ENCODE data around the gene GORASP1.

The GORASP1 gene

DNA sequence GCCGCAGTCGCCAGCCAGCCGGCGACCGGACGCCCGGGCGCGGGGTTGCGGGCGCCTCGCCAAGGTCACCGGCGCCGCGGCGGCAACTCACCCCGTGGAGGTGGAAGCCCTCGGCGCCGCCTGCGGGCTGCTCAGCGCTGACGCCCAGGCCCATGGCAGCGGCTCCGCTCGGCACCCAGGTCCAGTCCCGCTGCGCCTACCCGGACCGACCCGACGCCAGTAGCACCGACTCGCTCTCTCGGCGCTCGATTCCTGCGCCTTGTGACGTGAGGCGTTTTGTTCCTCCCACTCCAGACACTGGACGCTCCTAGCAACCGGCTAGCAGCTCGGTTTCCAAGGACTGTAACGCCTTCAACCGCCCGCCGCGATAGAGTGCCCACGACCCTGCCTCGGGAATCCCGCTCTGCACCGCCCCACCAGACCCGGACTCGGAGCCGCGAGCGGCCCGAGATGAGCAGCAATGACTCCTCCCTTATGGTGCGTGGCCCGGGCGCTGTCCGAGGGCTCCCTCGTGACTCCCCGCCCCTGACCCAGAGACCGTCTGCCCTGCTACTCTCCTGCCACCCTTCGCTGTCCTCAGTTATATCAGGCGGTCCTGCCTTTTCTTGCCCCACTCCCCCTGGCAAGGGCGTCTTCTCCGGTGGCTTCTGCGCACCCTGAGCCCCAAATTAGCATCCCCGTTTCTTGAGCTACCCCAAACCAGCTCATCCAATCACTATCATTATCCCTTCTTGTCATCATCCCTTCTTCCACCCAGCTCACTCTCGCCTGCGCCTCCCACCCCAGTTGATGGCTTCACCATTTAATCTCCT is at the start of gene GORASP1, which contains the start of gene TTC21A:
Gene GORASP1 (minus strand): TSS at position 240 of the 812 bp plus-strand sequence. CDS start 86 bp downstream, at position 154.
Gene TTC21A (plus strand): TSS at position 293 of the 812 bp plus-strand sequence. CDS start 158 bp downstream, at position 451.
- peak; percentile 53 for DNase-seq (ENCODE audit: low read depth)

DNA sequence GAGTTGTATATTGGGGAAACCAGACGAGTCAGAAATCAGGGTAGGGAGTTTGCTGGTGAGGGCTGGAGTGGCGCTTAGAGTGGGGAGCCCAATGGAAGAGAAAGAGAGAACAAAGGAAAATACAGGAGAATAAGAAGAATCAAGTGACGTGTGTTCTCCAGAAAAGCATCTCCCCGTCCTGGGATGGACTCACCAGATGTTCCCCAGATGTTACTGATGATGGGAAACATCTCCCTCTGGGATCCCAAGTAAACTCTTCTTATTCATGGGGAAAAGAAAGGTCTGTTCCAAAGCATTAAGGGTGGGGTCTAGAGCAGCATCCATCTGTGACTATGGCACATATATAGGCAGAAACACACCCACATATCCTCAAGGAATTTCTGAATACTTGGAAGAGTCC is 49.0 kb upstream of the GORASP1 start:
- DNase-seq (ENCODE audit: low read depth) = no peak

GRCh38 chr3:39154280-39155021 is 47.0 kb upstream of the GORASP1 start:
- DNase-seq (ENCODE audit: low read depth) = no peak

DNA sequence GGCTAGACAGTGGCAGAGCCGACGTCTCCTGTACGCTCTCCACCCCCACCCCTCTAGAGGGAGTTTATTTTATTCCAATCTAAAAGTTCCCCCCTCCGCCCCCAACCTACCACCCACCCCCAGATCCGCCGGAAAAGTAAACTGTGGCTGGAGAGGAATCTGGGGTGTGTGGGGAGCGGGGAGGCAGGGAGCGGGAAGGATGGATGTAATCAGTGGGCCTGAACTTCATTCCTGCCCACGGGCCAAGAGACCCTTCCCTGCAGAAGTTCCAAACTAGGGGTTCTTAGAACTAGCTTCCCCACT is 46.5 kb upstream of the GORASP1 start:
- no peak for DNase-seq (ENCODE audit: low read depth)

- DNase-seq (ENCODE audit: low read depth) = peak; percentile 39
Observed at GRCh38 chr3:39150803-39151631, 43.6 kb upstream of the GORASP1 start.

- no peak for DNase-seq (ENCODE audit: low read depth)
Observed at GRCh38 chr3:39150148-39150802, 42.8 kb upstream of the GORASP1 start.

DNA sequence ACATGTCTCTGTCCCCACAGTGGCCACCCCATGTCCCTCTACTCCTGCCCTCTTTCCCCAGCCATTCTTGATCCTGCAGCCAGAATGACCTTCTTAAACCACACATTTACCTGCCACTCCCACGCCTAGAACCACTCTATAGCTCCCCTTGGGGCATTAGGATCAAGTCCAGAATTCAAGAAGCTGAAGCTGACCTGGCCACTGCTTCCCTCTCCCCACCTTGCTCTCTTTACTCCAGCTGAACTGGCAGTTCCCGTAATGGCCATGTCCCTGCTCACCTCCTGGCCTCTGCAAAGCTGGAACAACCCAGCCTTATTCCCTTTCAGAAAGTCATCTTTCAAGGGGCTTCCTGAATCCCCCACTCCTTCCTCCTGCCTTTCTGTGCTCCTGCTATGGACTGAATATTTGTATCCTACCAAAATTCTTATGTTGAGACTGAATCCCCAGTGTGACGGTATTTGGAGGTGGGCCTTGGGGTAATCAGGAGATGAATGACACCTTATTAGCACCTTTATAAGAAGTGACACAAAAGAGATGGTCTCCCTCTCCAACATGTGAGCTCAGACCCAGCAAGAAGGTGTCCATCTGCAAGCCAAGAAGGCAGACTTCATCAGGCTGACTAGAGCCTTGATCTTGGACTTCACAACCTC is 42.2 kb upstream of the GORASP1 start:
- no peak for DNase-seq (ENCODE audit: low read depth)

DNA sequence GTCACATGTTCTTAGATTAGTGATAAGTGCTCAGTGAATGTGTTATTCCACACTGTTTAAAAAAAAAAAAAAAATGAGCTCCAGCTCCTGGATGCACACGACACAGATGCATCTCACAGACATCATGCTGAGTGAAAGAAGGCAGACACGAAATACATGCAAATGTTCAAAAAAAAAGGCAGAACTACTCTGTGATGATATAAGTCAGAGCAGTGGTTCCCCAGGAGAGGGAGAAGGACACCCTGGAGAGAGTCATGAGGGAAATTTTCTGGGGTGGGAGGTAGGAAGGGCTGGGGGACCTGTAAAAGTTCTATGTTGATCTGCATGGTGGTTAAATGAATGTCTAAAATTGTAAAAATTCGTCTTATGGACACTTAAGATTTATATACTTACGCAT is 41.6 kb upstream of the GORASP1 start:
- DNase-seq (ENCODE audit: low read depth) = no peak

DNA sequence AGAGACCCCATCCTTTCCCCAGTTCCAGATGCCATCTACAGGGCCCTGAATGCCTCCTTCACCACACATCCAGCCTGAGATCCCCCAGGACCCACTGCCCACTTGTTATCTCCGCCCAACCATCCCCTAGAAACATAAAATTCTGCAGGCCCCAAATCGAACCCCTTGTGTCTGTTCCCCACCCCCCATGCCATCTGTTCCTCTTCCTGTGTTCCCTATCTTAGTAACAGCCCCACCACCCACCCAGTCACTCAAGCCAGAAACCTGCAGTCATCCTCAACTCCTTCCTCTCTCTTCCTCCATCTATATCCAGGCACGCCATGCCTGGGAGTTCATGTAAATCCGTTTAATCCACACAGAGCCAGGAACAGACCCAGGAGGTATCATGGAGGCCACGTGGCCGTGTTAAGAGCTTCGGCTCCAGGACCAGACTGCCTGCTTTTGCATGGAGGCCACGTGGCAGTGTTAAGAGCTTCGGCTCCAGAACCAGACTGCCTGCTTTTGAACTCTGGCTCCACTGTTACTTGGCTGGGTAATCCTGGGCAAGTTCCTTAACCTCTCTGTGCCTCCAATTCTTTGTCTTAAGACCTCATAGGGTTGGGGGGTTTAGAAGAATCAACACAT is 41.1 kb upstream of the GORASP1 start:
- no peak for DNase-seq (ENCODE audit: low read depth)

- no peak for DNase-seq (ENCODE audit: low read depth)
Observed at GRCh38 chr3:39147711-39148434, 40.4 kb upstream of the GORASP1 start.

GRCh38 chr3:39146611-39147591 is 39.5 kb upstream of the GORASP1 start:
- DNase-seq (ENCODE audit: low read depth) = peak; percentile 55

DNA sequence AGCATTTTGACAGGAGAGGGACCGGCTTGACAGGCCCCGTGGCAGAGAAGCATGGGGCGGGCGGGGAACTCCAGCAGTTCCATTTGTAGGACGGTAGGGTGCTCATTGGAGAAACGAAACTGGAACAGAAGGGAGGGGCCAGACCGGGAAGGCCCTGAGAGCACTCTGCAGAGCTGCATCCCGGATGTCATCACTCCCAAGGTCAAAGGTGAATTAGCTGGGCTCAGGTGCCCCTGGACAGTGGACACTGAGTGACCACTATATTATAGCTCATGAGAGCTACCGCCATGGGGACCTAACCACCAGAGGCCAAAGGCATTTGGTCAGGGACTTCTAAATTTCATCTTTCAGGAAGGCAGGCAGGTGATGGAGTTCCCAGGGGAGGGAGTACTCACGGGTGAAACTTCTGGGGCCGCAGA is 38.7 kb upstream of the GORASP1 start:
- no peak for DNase-seq (ENCODE audit: low read depth)

DNA sequence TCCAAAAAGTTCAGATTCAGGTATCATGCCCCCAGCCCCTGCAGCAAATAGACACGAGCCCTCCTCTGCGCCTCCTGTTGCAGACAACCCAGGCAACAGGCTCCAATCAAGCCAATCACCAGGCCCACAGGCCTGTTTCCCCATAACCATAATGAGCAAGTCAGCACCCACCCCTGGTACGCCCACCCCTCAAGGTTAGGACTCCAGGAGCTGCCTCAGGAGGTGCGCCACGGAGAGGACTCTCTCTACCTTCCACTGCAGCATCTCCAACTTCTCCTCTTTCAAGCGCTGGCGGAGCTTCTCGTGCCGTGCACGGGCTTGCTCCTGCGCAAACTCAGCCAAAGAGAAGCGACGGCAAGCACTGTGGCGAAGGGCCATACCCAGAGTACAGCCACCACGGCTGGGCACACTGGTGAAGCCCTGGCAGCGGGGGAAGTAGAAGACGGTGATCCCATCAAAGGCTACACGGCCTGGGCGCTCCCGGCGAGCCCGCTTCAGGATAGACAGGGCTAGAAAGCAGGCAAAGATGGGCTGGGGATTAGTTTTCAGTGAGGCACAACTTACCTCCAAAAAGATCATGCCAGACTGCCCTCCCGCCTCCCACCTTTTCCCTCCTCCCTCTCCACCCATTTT is 37.4 kb upstream of the GORASP1 start:
- no peak for DNase-seq (ENCODE audit: low read depth)

DNA sequence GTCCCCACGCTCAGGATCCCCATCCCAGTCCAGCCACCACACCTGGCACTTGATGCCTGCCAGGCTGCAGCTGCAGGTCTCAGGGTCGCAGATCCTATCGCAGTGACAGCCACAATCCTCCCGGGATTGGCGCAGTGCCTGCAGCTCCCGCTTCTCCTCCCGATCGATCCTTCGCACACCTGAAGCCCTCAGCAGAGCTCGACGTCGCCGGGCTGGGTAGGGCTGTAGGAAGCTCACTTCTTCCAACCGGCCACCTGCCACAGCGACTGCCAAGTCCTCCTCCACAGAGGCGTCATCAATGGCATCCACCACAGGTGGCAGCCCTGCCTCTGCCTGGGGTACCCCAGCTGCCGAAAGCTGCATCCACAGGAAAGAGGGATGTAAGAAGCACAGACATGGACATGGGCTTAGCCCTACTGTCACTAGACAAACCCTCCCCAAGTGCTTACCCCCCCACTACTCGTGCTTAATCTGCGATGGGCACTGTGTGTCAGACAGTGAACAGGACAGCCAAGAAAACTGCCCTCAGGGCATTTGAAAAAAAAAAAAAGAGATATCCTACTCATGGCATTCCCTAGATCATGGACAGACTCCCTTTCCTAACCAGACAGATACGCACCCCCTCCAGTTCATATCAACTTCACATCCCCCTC is 36.8 kb upstream of the GORASP1 start:
- DNase-seq (ENCODE audit: low read depth) = no peak

DNA sequence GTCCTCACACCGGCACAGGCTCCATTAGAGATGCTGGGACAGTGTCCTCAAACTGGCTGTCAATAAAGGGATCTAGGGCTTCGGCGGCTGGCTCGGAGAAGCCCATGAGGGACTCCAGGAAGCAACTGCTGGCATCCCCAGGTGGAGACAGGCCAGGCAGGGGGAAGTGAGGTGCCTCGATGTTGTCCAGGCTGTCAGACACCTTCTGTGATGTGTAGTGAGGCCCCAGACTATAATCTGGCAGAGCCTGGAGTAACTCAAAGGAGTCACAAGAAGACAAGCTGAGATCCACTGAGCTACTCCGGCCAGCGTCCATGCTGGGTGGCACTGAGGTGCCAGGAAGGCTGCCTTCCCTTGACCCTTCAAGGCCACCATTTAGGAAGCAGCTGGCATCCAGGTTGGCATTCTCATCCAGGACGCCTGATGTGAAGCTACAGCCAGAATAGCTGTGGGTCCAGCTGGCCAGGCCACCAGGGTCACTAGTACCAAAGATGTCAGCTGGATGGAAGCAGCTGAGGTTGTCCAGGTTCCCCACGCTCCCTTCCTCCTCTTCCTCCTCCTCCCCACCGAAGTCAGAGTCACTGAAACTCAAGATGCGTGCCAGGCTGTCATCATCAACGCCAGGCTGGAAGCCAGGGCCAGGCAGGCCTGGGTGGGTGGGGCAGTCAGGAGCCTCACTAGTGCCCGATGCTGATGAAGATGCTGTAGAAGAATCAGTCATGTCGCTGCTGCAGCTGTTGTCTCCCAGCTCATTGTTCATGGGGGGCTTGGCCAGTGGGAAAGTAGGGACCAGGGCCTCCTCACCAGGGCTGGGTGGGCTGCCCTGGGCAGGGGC is 35.8 kb upstream of the GORASP1 start:
- DNase-seq (ENCODE audit: low read depth) = no peak

- DNase-seq (ENCODE audit: low read depth) = no peak
Observed at GRCh38 chr3:39142067-39142466, 34.6 kb upstream of the GORASP1 start.
